ENCODE data around the gene PTPRJ. TPM values are rescaled to one million over a fixed set of nuclear protein-coding genes. Genes with fewer than 3 reads are reported as not detected.

PTPRJ gene
- total and polyA plus RNA-seq, 2 of the 4 experiments (the other 2 are of a cell fraction) = 5.6 to 14.9 TPM

DNA sequence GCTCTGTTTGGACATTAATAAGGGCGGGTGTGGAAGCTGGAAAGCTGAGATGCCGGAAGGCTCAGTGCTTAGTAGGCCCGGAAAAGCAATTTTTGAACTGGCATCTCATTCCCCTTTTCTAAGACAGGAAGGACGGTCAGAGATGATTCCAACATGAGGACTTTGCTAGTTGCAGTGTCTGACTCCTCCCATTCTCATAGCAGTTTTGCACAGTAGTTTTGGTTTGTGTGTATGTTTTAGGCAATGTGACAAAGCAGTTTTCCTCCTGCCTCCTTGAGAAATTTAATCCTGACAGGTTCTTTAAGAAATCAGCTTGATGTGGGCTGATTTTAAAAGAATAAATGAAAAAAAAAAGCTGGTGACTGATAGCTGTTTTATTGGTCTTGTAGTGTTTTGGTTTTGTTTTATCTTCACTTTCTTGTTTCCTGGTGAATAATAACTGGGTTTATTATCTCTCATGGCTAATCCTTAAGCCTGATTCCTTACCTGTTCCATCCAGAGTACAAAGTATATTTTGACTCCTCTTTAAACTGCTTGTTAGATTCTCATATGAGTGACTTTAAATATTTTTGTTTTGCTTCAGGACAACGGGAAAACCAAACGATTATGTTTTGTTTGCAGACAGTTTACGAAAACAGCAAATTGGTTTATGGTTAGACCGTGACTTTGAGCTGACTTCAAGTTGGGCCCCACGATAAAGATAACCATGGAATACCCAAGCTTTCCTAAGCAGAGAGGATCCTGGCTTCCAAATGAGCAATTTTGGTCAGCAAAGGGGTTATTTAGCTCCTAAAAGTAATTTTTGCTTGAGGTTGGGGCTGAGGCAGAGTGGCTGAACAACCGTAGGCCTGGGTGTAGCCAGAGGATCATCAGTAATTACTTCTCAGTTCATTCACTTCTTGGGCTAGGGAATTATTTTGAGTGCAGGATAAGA is 3.4 kb downstream of the PTPRJ start:
- Histone ChIP-seq H3K56ac (ENCODE audit: extremely low read depth, insufficient read depth, low read length) (no peak overlapping the region), H3K4ac (ENCODE audit: low read depth, low read length) (peak overlapping the region; percentile 51), H2AK9ac (replicated peaks; ENCODE audit: low read depth, low read length, poor library complexity) (peak overlapping the region; percentile 62), H4K91ac (ENCODE audit: insufficient read depth, low read depth, low read length) (peak overlapping the region; percentile 39; the same call in 1 of the 2 replicates), H3K9me3 (ENCODE audit: control insufficient read depth, insufficient read depth, low read length) (no peaks in the 10 kb centered on the region), H3K4me2 (ENCODE audit: low read depth, low read length) (peak overlapping the region; percentile 90), H4K20me1 (ENCODE audit: insufficient read depth, low read length) (peaks cover 8% of the 10 kb centered on the region; the same call in 1 of the 2 replicates), H4K8ac (ENCODE audit: low read depth in 2 of 2, low read length in 2 of 2) (peak overlapping the region in 1 of 2 experiments; percentile 86; a peak in 2 of 4 replicates), H3K27me3 (ENCODE audit: control insufficient read depth, insufficient read depth, low read length) (no peaks in the 10 kb centered on the region), H2BK120ac (ENCODE audit: low read depth, low read length) (peak overlapping the region; percentile 30; the same call in 1 of the 2 replicates), H2AFZ (replicated peaks; ENCODE audit: low read length, poor library complexity) (peak overlapping the region; percentile 75), H3K9me1 (ENCODE audit: insufficient read depth, low read length) (peaks cover 14% of the 10 kb centered on the region), H3K4me3 (ENCODE audit: insufficient read depth, low read depth, low read length) (no peak overlapping the region), H2AK5ac (ENCODE audit: low read depth, low read length) (peak overlapping the region; percentile 32), H4K5ac (ENCODE audit: low read depth, low read length) (peak overlapping the region; percentile 84; the same call in 1 of the 2 replicates), H3K27ac (ENCODE audit: insufficient read depth, low read length) (peak overlapping the region; percentile 61), H3K23ac (ENCODE audit: low read depth, low read length) (peak overlapping the region; percentile 39; the same call in 1 of the 2 replicates), H2BK5ac (ENCODE audit: low read depth, low read length, poor library complexity, severe bottlenecking) (peak overlapping the region; percentile 79), H2BK20ac (ENCODE audit: low read depth, low read length) (peak overlapping the region; percentile 27), H3K36me3 (ENCODE audit: control insufficient read depth, insufficient read depth, low read length) (no peaks in the 10 kb centered on the region), H3K18ac (ENCODE audit: low read depth, low read length) (peak overlapping the region; percentile 82; the same call in 1 of the 2 replicates), H3K9ac (ENCODE audit: low read depth, low read length) (peak overlapping the region; percentile 57; the same call in 1 of the 2 replicates), H3K4me1 (ENCODE audit: control insufficient read depth, insufficient read depth, low read length) (peaks cover 16% of the 10 kb centered on the region), H3K14ac (replicated peaks; ENCODE audit: low read depth, low read length) (peak overlapping the region; percentile 80), H2BK15ac (ENCODE audit: low read depth, low read length) (peak overlapping the region; percentile 49; the same call in 1 of the 3 replicates), H3K79me1 (ENCODE audit: low read depth in 1 of 2, low read length in 2 of 2) (peaks cover 24 to 59% of the 10 kb centered on the region in 2 experiments; a peak in 3 of 4 replicates)
- DNase-seq = peak; percentile 73
- in situ Hi-C loops (cut with MboI; ENCODE audit: low sequenced_read_pairs) (no loop called here), intact Hi-C loops (cut with micrococcal nuclease) (no loop called here), dilution Hi-C loops (cut with HindIII; ENCODE audit: low sequenced_read_pairs, unreplicated experiment) (no loop called here)
- no peak for ATAC-seq (ENCODE audit: low read depth)
- ChIA-PET POLR2A (ENCODE audit: unreplicated experiment) (interaction anchor here (0.6 to 0.7 kb wide), 2 partner anchors 25 to 32 kb away, joined by 3 to 4 read pairs; no protein-coding TSS in a partner anchor), CTCF (interaction anchor here (0.6 to 1.4 kb wide), 4 partner anchors 26 to 67 kb away, joined by 3 to 5 read pairs (median 4); no protein-coding TSS in a partner anchor)
- BruUV-seq (replicated peaks) = TSS peak; percentile 20
- 47% methylated on average over 3 of the region's 10 CpGs; no CpG with 5 or more reads in 1 of the 2 experiments for WGBS, 2 experiments (ENCODE audit: extremely low coverage in 2 of 2, insufficient read length in 1 of 2)
- TF ChIP-seq RCOR1 (IDR thresholded peaks at IDR 0.05; ENCODE audit: insufficient replicate concordance, low read length) = no peak
- TF ChIP-seq BHLHE40 (IDR thresholded peaks at IDR 0.05; ENCODE audit: low read depth, low read length) = no peak
- TF ChIP-seq NFE2L2 (IDR thresholded peaks at IDR 0.05; ENCODE audit: low read depth, low read length) = peak; percentile 46; the same call in 1 of the 2 replicates
- TF ChIP-seq CHD1 (IDR thresholded peaks at IDR 0.05; ENCODE audit: low read depth, low read length) = no peak
- no peak for TF ChIP-seq MXI1 (IDR thresholded peaks at IDR 0.05; ENCODE audit: borderline replicate concordance, low read depth, low read length)
